Activated CD4-positive, alpha-beta T cell treated with anti-CD3 and anti-CD28 coated beads, Interleukin-2, Interleukin-4, amounts not matched to agents 100 ng/mL and 50 ng/mL, durations not matched to agents 16 hours and 8 hours (primary cell): ENCODE measurements around the gene TOMM6.

ENCODE experiments used
- DNase-seq: peaks from one replicate; pipeline ENCODE4 v3.0.0-alpha.2; 2020; ENCODE audit warnings: low spot score

The TOMM6 gene

GRCh38 chr6:41824571-41825569 lies 37.4 kb downstream of the TOMM6 start:
- no peak for DNase-seq

- DNase-seq, result no peak
Measured at GRCh38 chr6:41826343-41827022, 39.0 kb downstream of the TOMM6 start.

GRCh38 chr6:41832263-41832662 lies 44.8 kb downstream of the TOMM6 start:
- no peak for DNase-seq

GRCh38 chr6:41836022-41836659 lies 48.6 kb downstream of the TOMM6 start:
- no peak for DNase-seq

GRCh38 chr6:41836660-41837052 lies 49.2 kb downstream of the TOMM6 start:
- DNase-seq, result no peak
